Neural cell (in vitro differentiated cells): ENCODE results near the gene ZDHHC3. TPM values are rescaled to one million over a fixed set of nuclear protein-coding genes. Genes with fewer than 3 reads are reported as not detected.

Source experiments
- polyA plus RNA-seq: library from polyadenylated mRNA; depleted of rRNA; stranded (reverse); fragments of >200 nt; gene quantifications from 2 replicates; pipeline ENCODE4 v1.2.3, GENCODE V29; 2014

ZDHHC3 gene
- polyA plus RNA-seq, 1 donor from 2014 or later = 35.8 TPM

Other genes starting within 250 kb of the ZDHHC3 start
- 5.6 and 7.3 TPM in 2 replicates for gene ZNF501, start 246.5 kb downstream of the ZDHHC3 start, polyA plus RNA-seq
- 17.6 and 18.4 TPM in 2 replicates for gene KIAA1143, start 214.6 kb downstream of the ZDHHC3 start, polyA plus RNA-seq
- 1.2 and 5.8 TPM in 2 replicates for gene KIF15, start 214.4 kb downstream of the ZDHHC3 start, polyA plus RNA-seq
- gene TMEM42, start 114.3 kb downstream of the ZDHHC3 start, polyA plus RNA-seq = 15.1 and 18.2 TPM in 2 replicates
- not detected in 2 replicates for gene TGM4, start 101.6 kb downstream of the ZDHHC3 start, polyA plus RNA-seq
- 80.3 and 87.5 TPM in 2 replicates for gene EXOSC7, start 70 bp upstream of the ZDHHC3 start, polyA plus RNA-seq
- gene CLEC3B, start 50.1 kb upstream of the ZDHHC3 start, polyA plus RNA-seq = 2.6 and 4.9 TPM in 2 replicates
- not detected in 2 replicates for gene CDCP1, start 170.2 kb upstream of the ZDHHC3 start, polyA plus RNA-seq